Spleen (tissue), 11 donors: ENCODE measurements around the gene GPR35. TPM values are rescaled to one million over a fixed set of nuclear protein-coding genes. Genes with fewer than 3 reads are reported as not detected.

Experiments used
- DNase-seq: peaks from one replicate; pipeline ENCODE4 v3.0.0-alpha.2; 2020
- H3K27ac ChIP-seq, 8 donors: fragments of 200-600 bp; sonication (generic) in 7 of 8; 1 replicate in 4 of 8; 2 replicates in 4 of 8; pipeline versions ENCODE4 v1.5.0 to v1.8.0; 2016 to 2021; ENCODE audit warnings: inconsistent platforms in 4 of 8, mild to moderate bottlenecking in 4 of 8, moderate library complexity in 1 of 8
- H3K27me3 ChIP-seq, 7 donors: fragments of 200-600 bp; sonication (generic) in 6 of 7; replicated peaks in 1 of 7; 1 replicate in 4 of 7; 2 replicates in 3 of 7; pipeline versions ENCODE4 v1.5.0 to v1.8.0; 2016 to 2021; ENCODE audit warnings: inconsistent platforms in 3 of 7, mild to moderate bottlenecking in 1 of 7
- H3K36me3 ChIP-seq, 6 donors: fragments of 200-600 bp; sonication (generic) in 5 of 6; 1 replicate in 4 of 6; 2 replicates in 2 of 6; pipeline versions ENCODE4 v1.5.0 to v1.8.0; 2016 to 2021; ENCODE audit warnings: inconsistent platforms in 2 of 6
- H3K4me1 ChIP-seq, 6 donors: fragments of 200-600 bp; sonication (generic) in 5 of 6; 1 replicate in 3 of 6; 2 replicates in 3 of 6; pipeline versions ENCODE4 v1.5.0 to v1.8.0; 2016 to 2021; ENCODE audit warnings: inconsistent platforms in 3 of 6
- H3K4me3 ChIP-seq, 8 donors: fragments of 200-600 bp; sonication (generic) in 7 of 8; 1 replicate in 4 of 8; 2 replicates in 4 of 8; pipeline versions ENCODE4 v1.5.0 to v1.8.0; 2016 to 2021; ENCODE audit warnings: inconsistent platforms in 4 of 8, mild to moderate bottlenecking in 4 of 8, moderate library complexity in 2 of 8
- H3K9me3 ChIP-seq, 8 donors: fragments of 200-600 bp; sonication (generic) in 7 of 8; 1 replicate in 4 of 8; 2 replicates in 4 of 8; pipeline versions ENCODE4 v1.5.0 to v1.8.0; 2016 to 2021; ENCODE audit warnings: inconsistent platforms in 4 of 8
- POLR2A ChIP-seq, 3 donors: fragments of 450-650 bp; IDR thresholded peaks; one replicate each; pipeline ENCODE4 v1.5.1; 2017; ENCODE audit warnings: antibody characterized with exemption in 3 of 3, mild to moderate bottlenecking in 1 of 3
- POLR2AphosphoS5 ChIP-seq, 3 donors: sonication (generic); formaldehyde crosslinking; IDR thresholded peaks; one replicate each; pipeline ENCODE4 v1.5.1; 2017; ENCODE audit warnings: antibody characterized with exemption in 3 of 3
- WGBS, 5 donors: extraction: QIAGEN DNeasy Blood & Tissue Kit in 3 of 5; methylation state at CpG; one replicate each; pipeline versions ENCODE4 v1.1.5 to v1.1.7; 2013 to 2018; 5-methylcytosine and 5-hydroxymethylcytosine counted together
- intact Hi-C: fragments of 100-400 bp; cut with DNase I; formaldehyde crosslinking; loops from one replicate; pipeline ENCODE4 v1.15.0; 2023; ENCODE audit warnings: low total_unique reads
- polyA plus RNA-seq, 3 donors: library from polyadenylated mRNA; stranded (reverse); fragments of 200-250 nt; gene quantifications; one replicate each; pipeline ENCODE4 v1.2.1, GENCODE V29; 2013
- total RNA-seq, 7 donors: library from RNA; depleted of rRNA in 3 of 7; stranded (reverse); fragments of >200 nt in 3 of 7; fragmentation: NEBNext Ultra II Directional in 4 of 7; extraction: Animal tissue kit (Norgen Biotek cat#: 25700) in 4 of 7; gene quantifications; one replicate each; pipeline versions ENCODE4 v1.1.0 to v1.2.1, GENCODE V29; 2016 to 2021
- TF ChIP-seq, protein P1 (sequence below), 11 experiments: fragments of 200-600 bp in 7 of 11; fragments of 450-650 bp in 4 of 11; sonication (generic) in 4 of 11; IDR thresholded peaks in 8 of 11; conservative IDR thresholded peaks in 3 of 11; 1 replicate in 7 of 11; 2 replicates in 4 of 11; pipeline versions ENCODE4 v1.4.0 to v1.8.0; 2016 to 2021; ENCODE audit warnings: antibody characterized with exemption in 11 of 11, inconsistent platforms in 4 of 11, mild to moderate bottlenecking in 1 of 11
- donor health status: healthy with polysubstance abuse.
- donor health status: DM: no; HTN: no; CAD: no; lungs with moderate emphysema.
- donor health status: DM: no; HTN: no; CAD: no.
- donor health status: Bipolar disorder and iron deficiency.
- donor health status: healthy.
- donor health status: DM: no; HTN: no; CAD: no.
- donor health status: DM: yes; HTN: yes; CAD: no.

GPR35 gene
- total and polyA plus RNA-seq, 10 donors: 7.4 to 25.3 (median 18.3) TPM

DNA sequence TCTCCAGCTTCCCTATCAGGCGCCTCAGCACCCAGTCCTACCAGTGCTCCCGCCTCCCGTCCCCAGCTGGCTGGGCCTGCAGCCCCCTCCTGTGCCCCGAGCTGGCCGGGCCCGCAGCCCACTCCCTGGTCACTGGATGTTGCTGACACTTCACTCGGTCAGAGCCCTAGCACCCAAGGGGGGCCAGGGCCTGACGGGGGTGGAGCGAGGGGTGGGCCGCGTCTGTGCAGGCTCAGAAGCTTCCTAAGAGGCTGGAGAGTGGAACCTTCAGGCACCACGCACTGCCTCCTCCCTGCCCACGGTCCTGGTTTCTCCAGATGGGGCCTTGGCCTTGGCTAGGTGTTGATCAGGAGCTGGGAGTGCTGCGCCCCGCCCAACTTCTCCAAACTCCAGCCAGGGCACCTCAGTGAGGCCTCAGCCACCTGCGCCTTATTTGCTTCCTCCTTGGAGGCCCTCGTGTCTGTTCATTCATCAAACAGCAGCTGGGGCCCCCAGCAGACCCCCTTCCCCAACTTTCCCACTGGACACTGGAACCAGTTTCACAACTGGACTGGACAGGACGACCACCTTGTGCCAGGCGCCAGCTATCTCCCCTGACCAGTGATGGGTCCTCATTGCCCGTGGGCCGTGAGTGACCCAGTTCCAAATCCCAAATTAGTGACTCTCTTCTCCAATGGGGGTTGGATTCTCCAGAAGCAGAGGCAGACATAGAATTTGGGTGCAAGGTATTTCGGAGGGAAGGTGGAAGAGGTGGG, 22.0 kb upstream of the GPR35 start:
- peak; percentile 70 for DNase-seq
- intact Hi-C loops: no loop called here
- Histone ChIP-seq H3K4me3 (no peak overlapping the region), H3K27me3 (no peaks in the 10 kb centered on the region), H3K27ac (peak overlapping the region in 1 of 8 donors; percentile 61), H3K36me3 (peaks cover 0 to 51% (median 24%) of the 10 kb centered on the region in 6 donors), H3K4me1 (peaks cover 0 to 38% (median 8%) of the 10 kb centered on the region in 6 donors), H3K9me3 (no peaks in the 10 kb centered on the region)
- TF ChIP-seq, protein P1, sequence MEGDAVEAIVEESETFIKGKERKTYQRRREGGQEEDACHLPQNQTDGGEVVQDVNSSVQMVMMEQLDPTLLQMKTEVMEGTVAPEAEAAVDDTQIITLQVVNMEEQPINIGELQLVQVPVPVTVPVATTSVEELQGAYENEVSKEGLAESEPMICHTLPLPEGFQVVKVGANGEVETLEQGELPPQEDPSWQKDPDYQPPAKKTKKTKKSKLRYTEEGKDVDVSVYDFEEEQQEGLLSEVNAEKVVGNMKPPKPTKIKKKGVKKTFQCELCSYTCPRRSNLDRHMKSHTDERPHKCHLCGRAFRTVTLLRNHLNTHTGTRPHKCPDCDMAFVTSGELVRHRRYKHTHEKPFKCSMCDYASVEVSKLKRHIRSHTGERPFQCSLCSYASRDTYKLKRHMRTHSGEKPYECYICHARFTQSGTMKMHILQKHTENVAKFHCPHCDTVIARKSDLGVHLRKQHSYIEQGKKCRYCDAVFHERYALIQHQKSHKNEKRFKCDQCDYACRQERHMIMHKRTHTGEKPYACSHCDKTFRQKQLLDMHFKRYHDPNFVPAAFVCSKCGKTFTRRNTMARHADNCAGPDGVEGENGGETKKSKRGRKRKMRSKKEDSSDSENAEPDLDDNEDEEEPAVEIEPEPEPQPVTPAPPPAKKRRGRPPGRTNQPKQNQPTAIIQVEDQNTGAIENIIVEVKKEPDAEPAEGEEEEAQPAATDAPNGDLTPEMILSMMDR (IDR thresholded peaks at IDR 0.05 in 8 of 11, conservative IDR thresholded peaks at IDR 0.05 in 3 of 11): no peak
- peak in 2 of 3 donors; percentile 8 to 23 for TF ChIP-seq POLR2AphosphoS5 (IDR thresholded peaks at IDR 0.05)
- WGBS, 5 donors: 89 to 94% (median 91%) methylated on average over 12 to 22 of the region's 22 CpGs

DNA sequence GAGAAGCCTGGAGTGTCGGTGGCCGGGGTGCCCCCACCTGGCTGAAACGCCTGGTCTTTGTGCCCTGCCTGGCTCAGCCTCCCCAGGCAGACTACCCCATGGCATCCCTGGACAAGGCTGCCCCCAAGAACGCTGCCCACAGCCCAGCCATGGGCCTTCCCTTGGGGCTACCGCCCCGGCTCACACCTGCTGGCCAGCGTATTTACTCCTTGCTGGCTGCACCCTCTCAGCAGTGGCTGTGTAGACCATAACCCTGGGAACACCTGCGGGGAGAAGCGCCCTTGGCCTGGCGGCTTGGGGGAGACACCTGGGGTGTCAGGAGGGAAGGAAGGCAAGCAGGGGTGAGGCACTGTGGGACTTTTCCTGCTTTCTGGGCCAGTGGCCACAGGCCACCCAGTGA, 21.4 kb upstream of the GPR35 start:
- 87 to 91% (median 90%) methylated on average over 10 of the region's 10 CpGs for WGBS, 5 donors
- no peak overlapping the region for H3K4me3 ChIP-seq
- intact Hi-C loops: no loop called here
- H3K9me3 ChIP-seq: no peaks in the 10 kb centered on the region
- peaks cover 0 to 38% (median 8%) of the 10 kb centered on the region in 6 donors for H3K4me1 ChIP-seq
- H3K27ac ChIP-seq: peak overlapping the region in 1 of 8 donors; percentile 61
- TF ChIP-seq, protein P1 (IDR thresholded peaks at IDR 0.05 in 8 of 11, conservative IDR thresholded peaks at IDR 0.05 in 3 of 11): no peak
- TF ChIP-seq POLR2AphosphoS5 (IDR thresholded peaks at IDR 0.05) (no peak), POLR2A (IDR thresholded peaks at IDR 0.05) (no peak)
- H3K36me3 ChIP-seq: peaks cover 0 to 45% (median 18%) of the 10 kb centered on the region in 6 donors
- H3K27me3 ChIP-seq: no peaks in the 10 kb centered on the region
- peak; percentile 66 for DNase-seq

DNA sequence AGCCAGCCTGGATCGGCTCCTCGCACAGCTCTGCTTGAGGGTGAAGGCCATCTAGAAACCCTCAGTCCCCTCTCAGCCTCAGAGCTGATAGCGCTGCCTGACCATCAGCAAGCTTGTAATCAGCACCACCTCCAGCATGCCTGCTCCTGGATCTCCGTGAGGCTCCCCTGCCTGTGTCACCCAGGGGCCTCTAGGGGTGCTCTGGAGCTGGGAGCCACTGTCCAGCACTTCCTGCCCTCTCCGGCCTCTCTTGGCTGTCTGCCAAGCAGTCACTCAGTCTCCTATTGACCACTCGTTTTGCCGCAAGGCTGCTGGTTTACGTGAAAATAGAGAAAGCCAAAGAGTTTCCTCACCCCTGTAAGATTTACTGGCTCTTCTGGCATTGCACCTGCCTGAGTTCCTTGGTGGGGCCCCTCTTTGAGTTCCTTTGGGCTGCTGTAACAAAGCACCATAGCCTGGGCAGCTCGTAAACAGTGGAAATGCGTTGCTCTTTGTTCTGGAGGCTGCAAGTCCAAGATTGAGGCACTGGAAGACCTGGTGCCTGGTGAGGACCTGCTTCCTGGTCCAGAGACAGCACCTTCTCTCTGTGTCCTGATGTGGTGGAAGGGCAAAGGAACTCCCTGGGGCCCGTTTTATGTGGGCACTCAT, 20.9 kb upstream of the GPR35 start:
- peak overlapping the region in 3 of 8 donors; percentile 50 to 61 (median 51) for H3K27ac ChIP-seq
- no peaks in the 10 kb centered on the region for H3K9me3 ChIP-seq
- DNase-seq: peak; percentile 89
- TF ChIP-seq POLR2AphosphoS5 (IDR thresholded peaks at IDR 0.05) (peak; percentile 61 to 76 (median 70)), POLR2A (IDR thresholded peaks at IDR 0.05) (no peak)
- TF ChIP-seq, protein P1 (IDR thresholded peaks at IDR 0.05 in 8 of 11, conservative IDR thresholded peaks at IDR 0.05 in 3 of 11): peak; percentile 13 to 79 (median 67)
- H3K27me3 ChIP-seq: no peaks in the 10 kb centered on the region
- H3K4me3 ChIP-seq: no peak overlapping the region
- peaks cover 0 to 38% (median 8%) of the 10 kb centered on the region in 6 donors for H3K4me1 ChIP-seq
- 46 to 78% (median 49%) methylated on average over 7 to 11 of the region's 11 CpGs for WGBS, 5 donors
- intact Hi-C loops: no loop called here
- peaks cover 0 to 40% (median 12%) of the 10 kb centered on the region in 6 donors for H3K36me3 ChIP-seq
